ENCODE results near the gene ASIC2.

DNA sequence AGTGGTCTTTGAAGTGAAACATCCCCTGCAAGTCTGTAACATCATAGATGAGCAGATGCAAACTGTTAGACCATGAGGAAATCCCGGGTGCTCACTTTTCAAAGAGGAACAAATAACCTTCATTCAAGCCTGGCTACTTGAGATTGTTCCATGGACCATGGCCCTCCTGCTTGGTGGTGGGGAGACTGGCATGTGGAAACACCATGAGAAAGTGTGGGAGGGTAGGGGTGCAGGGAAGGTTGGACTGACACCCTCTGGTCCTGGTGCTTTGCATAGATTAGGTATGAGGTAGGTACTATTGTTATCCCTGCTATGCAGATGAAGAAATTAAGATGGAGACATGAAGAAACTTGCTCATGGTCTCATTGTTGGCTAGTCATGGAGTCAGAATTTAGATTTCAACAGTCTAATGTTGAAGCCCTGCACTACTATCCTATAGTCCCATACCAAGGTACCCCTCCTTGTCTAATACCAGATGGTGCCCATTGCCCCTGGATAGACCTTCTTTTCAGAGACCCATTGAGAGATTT is 242.4 kb downstream of the ASIC2 start:
- TF ChIP-seq, protein P1, sequence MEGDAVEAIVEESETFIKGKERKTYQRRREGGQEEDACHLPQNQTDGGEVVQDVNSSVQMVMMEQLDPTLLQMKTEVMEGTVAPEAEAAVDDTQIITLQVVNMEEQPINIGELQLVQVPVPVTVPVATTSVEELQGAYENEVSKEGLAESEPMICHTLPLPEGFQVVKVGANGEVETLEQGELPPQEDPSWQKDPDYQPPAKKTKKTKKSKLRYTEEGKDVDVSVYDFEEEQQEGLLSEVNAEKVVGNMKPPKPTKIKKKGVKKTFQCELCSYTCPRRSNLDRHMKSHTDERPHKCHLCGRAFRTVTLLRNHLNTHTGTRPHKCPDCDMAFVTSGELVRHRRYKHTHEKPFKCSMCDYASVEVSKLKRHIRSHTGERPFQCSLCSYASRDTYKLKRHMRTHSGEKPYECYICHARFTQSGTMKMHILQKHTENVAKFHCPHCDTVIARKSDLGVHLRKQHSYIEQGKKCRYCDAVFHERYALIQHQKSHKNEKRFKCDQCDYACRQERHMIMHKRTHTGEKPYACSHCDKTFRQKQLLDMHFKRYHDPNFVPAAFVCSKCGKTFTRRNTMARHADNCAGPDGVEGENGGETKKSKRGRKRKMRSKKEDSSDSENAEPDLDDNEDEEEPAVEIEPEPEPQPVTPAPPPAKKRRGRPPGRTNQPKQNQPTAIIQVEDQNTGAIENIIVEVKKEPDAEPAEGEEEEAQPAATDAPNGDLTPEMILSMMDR (conservative IDR thresholded peaks at IDR 0.05; ENCODE audit: low read depth, low read length): no peak
- TF ChIP-seq EZH2 (IDR thresholded peaks at IDR 0.05; ENCODE audit: low read length, unreplicated experiment): no peak
